ENCODE data around the gene TRHDE.

- TF ChIP-seq, protein P1, sequence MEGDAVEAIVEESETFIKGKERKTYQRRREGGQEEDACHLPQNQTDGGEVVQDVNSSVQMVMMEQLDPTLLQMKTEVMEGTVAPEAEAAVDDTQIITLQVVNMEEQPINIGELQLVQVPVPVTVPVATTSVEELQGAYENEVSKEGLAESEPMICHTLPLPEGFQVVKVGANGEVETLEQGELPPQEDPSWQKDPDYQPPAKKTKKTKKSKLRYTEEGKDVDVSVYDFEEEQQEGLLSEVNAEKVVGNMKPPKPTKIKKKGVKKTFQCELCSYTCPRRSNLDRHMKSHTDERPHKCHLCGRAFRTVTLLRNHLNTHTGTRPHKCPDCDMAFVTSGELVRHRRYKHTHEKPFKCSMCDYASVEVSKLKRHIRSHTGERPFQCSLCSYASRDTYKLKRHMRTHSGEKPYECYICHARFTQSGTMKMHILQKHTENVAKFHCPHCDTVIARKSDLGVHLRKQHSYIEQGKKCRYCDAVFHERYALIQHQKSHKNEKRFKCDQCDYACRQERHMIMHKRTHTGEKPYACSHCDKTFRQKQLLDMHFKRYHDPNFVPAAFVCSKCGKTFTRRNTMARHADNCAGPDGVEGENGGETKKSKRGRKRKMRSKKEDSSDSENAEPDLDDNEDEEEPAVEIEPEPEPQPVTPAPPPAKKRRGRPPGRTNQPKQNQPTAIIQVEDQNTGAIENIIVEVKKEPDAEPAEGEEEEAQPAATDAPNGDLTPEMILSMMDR (IDR thresholded peaks at IDR 0.05) = no peak
- TF ChIP-seq ESRRA (CRISPR knock-in tag; IDR thresholded peaks at IDR 0.05; ENCODE audit: borderline replicate concordance) (no peak), NFYB (CRISPR knock-in tag; conservative IDR thresholded peaks at IDR 0.05; ENCODE audit: low read depth) (no peak)
These were observed 213.0 kb downstream of the TRHDE start for GRCh38 chr12:72485017-72485701.
